NCI-H128 (cell line): Measurements from ENCODE around the gene LRRC17.
"Not testable (repeated sequence)": the region's sequence is repeated elsewhere in the genome, so short reads cannot be mapped to it uniquely, and the experiment has no call there.

Experiments used
- DNase-seq: peaks from one replicate; lab custom pipeline; 2025; ENCODE audit not compliant: unreplicated experiment; lab: John Stamatoyannopoulos, UW

LRRC17 gene

GRCh38 chr7:102897211-102897631 lies 15.6 kb upstream of the LRRC17 start:
- DNase-seq = no peak

DNA sequence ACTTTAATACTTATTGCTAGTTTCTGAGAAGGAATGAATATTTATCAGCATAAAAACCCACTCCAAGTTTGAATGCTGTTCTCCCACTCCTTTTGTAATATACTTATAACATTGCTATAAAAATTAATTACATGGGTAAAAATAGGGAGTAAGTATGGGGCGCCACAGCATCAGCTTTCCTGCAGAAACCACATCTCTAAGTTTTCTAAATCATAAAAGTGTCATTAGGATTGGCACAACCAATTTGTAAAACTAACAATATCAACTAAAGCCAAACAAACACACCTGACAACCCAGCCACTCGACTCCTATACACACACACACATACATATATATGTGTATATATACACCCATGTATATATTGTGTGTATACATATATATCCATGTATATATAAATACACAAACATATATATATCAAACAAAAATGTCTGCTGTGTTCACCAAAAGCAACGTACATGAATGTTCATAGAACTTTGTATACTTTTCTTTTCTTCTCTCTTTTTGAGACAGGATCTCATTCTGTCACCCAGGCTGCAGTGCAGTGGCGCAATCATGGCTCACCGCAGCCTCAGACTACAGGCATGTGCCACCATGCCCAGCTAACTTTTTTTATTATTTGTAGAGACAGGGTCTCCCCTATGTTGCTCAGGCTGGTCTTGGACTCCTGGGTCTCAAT lies 14.8 kb upstream of the LRRC17 start:
- DNase-seq = no peak

GRCh38 chr7:102898532-102898859 lies 14.3 kb upstream of the LRRC17 start:
- no peak for DNase-seq

DNA sequence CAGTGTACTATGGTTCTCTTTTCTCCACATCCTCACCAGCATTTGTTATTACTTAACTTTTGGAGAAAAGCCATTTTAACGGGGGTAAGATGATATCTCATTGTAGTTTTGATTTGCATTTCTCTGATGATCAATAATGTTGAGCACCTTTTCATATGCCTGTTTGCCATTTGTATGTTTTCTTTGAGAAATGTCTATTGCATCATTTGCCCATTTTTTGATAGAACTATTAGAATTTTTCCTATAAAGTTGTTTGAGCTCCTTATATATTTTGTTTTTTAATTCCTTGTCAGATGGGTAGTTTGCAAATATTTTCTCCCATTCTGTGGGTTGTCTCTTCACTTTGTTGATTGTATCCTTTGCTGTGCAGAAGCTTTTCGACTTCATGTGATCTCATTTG lies 10.7 kb upstream of the LRRC17 start:
- not testable (repeated sequence) for DNase-seq

GRCh38 chr7:102903576-102903975 lies 9.2 kb upstream of the LRRC17 start:
- DNase-seq = not testable (repeated sequence)

- no peak for DNase-seq
These were observed 4.1 kb upstream of the LRRC17 start for GRCh38 chr7:102908676-102909075.

DNA sequence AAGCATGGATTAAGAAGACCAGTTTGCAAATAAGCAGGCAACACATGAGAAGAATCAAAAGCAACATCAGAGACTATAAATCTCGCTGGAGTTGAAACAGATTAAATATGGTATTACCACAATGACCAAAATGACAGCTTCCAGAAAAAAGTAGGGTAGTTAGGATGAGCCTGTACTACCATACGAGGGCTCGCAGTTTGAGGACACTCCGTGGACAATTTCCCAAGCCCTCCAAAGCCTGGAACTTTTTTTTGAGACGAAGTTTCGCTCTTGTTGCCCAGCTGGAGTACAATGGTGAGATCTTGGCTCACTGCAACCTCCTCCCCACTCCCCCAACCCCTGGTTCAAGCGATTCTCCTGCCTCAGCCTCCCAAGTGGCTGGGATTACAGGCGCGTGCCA lies 1.0 kb downstream of the LRRC17 start:
- DNase-seq = no peak

- DNase-seq = no peak
These were observed 1.8 kb downstream of the LRRC17 start for GRCh38 chr7:102914585-102914984.

DNA sequence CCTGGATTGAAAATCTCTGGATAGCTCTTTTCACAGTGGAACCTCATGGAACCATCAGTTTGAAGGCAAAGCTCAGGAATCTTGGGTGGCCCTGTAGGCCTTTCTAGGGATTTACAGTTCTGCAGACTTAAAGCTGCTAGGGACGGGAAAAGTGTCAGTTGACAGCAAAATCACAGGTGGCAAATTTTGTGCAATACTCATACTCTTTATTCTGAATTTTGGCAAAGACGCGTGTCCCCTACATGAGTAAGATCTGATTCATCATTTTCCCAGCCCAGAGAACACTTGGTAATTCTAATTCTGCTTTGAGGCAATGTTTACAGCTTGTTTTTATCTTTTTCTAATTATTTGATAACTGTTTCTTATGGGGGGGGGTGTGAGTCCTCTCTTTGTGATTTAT lies 3.6 kb downstream of the LRRC17 start:
- no peak for DNase-seq

DNA sequence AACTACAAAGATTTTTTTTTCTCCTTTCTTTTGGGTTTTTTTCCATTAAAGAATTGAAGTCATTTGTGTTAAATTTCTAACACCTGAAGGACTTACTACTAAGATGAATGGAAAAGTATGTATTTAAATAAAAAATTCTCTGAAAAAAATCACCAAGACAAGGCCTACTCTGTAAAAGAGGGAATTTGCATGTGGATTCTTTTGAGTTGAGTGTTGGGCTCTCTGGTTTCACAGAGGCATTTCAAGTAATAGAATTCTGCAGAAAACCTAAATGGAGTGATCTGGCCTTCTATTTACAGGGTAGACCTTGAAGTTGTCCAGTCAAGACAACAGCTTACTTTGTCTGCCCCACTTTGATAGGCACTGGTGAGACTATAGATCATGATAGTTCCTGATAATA lies 4.1 kb downstream of the LRRC17 start:
- DNase-seq = no peak

DNA sequence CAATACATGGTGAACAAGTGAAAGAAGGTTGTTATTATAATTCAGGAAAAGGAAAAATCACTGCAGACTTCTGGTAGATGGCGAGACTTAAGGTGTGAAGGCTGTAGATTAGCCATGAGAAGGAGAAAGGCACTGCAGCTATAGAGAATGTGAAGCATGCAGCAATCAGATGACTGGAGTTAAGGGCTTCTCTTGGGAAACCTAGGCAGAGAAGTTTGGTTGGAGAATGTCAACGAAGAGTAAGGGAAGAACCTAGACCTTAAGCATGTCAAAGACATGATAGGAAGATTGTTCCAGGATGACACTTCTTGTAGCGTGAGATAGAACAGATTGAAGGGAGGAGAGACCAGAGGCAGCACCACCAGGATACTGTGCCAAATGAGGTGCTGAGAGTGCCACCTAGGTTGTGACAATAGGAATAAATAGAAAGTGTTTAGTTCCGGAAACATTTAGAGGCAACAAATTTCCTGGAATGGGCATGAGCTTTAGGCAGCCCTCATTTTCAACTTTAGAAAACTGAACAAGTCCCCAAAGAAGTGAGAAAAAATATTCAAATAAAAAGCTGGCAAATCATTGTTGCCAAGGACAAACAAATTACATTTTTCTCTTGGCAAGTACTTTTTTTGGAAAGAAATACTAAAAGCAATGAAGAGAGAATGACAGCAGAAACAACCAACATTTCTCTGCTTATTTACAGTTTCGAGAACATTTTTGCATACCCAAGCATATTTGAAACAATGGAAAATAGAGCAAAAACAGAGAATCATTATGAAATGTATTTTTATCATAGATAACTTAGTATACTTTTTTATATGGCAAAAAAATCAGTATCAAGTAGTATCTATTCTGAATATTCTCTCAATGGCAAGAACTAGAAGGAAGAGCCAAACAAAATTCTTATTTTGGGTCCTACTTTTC lies 4.9 kb downstream of the LRRC17 start:
- DNase-seq = no peak

- no peak for DNase-seq
These were observed 6.0 kb downstream of the LRRC17 start for GRCh38 chr7:102918845-102919244.

GRCh38 chr7:102925976-102926782 lies 13.4 kb downstream of the LRRC17 start:
- DNase-seq = no peak

DNA sequence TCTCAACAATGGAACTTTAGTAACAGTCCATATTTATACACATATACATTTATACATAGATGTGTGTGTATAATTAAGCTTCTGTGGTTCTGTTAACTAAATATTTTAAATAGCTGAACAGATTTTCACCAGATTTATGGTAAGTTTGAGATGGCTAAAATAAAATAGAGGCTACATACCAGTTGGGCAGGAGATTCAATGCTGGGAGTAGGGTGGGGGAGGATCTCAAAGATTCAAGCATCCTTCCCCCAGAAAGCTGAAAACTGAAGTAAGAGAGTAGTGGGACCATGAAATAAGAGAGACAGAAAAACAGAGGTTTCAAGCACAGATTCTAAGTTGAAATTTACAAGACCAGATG lies 14.0 kb downstream of the LRRC17 start:
- DNase-seq = no peak

- no peak for DNase-seq
These were observed 14.6 kb downstream of the LRRC17 start for GRCh38 chr7:102927312-102927933.

DNA sequence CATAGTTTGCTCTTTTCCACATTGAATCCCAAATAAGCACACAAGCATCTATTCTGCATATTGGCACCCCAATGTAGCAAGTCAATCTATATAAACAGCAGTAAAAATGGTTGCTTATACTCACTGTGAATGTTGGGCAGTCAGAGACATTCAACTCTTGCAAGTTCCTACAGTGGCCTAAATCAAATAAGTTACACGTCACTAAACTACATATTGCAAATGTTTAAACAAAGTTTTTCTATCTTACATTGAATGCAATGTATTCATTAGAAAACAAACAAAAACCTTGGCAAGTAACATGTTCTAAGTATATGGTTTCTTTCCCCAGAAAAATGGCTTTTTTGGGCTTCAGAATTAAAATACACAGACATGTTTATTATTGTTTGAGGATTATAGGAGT lies 19.0 kb downstream of the LRRC17 start:
- DNase-seq = no peak

DNA sequence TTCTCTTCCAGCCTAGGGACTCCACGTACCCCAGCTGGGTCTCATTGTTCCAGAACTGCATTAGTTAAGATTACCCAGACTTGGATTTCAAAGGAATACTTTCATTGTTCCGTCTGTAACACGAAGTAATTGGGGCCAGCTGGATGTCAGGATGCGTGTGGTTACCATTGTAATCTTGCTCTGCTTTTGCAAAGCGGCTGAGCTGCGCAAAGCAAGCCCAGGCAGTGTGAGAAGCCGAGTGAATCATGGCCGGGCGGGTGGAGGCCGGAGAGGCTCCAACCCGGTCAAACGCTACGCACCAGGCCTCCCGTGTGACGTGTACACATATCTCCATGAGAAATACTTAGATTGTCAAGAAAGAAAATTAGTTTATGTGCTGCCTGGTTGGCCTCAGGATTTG lies 21.0 kb downstream of the LRRC17 start:
- DNase-seq = no peak

DNA sequence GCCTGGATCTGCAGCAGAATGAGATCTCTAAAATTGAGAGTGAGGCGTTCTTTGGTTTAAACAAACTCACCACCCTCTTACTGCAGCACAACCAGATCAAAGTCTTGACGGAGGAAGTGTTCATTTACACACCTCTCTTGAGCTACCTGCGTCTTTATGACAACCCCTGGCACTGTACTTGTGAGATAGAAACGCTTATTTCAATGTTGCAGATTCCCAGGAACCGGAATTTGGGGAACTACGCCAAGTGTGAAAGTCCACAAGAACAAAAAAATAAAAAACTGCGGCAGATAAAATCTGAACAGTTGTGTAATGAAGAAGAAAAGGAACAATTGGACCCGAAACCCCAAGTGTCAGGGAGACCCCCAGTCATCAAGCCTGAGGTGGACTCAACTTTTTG lies 21.4 kb downstream of the LRRC17 start:
- DNase-seq = no peak

DNA sequence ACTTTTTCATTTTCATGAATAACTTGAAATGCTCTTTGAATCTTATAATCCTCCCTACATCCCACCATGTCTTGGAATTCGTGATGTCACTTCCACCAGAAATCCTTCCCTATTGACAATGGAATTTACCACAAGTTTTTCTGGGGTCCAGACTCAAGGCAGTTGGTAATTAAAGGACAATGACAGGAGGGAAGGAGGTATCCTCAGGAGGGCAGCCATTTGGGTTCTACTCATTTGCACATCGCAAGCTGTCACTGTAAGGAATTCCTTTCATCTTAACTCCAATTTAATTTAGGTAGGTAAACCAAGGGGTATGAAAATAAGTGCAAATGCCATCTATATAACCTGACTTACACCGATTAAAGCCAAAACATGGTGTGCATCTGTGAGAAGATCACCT lies 21.9 kb downstream of the LRRC17 start:
- DNase-seq = no peak

DNA sequence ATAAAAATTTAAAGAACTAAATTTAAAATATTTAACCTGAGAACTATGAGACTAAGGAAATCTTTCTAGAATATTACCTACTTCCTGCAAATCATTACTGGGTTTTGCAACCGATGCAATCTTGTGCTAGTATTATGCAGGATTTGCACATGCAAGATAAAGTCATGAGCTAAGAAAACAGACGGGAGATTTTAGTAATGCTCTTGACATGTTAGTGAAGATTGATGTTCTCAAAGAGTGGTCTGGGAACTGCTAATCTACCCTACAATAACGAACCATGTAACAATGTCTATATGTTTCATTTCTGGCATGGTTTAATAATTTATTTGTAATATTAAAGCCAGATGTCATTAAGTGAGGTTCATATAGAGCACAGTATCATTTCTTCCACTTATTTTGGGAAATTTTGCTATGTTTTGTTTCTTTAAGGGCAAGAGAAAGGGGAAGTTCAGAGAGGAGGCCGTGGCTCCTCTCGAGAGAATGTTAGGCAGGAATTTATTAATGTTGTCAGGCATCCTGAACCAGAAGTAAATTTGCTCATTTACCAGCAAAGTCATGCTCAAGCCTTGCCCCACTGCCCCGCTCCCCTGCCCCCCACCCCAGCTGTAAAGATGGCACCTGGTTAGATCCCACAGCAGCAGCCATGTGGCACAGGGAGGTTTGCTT lies 22.8 kb downstream of the LRRC17 start:
- no peak for DNase-seq

DNA sequence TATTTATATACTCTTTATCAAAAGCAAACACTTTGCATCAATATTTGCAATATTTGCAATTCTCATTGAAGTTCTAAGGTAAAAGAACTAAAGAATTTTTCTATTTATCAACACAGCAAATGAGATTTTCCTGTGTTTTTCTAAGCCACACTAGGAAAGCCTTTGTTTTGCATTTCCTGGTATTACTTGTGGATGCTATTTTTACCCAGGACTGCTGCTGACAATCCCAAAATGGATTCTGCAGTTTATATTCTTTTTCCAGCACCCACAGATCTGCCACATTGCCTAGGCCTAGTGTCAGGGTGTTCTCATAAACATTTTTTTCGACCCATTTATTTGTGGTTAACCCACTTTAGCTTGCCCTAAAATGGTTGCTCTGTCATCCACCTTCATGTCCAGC lies 25.9 kb downstream of the LRRC17 start:
- no peak for DNase-seq
